HTR-8/SVneo (cell line): Measurements from ENCODE around the gene PPM1M.

ENCODE experiments used
- DNase-seq: peaks from one replicate; pipeline ENCODE4 v3.0.0; 2011; ENCODE audit warnings: low spot score, mixed read lengths; ENCODE audit not compliant: insufficient read length
- FAIRE-seq: peaks from 2 replicates; lab custom pipeline; 2011; peaks lifted over from hg19 to GRCh38; lab: Jason Lieb, UNC

Gene PPM1M

GRCh38 chr3:52242039-52242438 is 3.5 kb upstream of the PPM1M start:
- DNase-seq = no peak
- no peak for FAIRE-seq

GRCh38 chr3:52243791-52244628 is 1.5 kb upstream of the PPM1M start:
- FAIRE-seq = peak; percentile 73
- peak; percentile 72 for DNase-seq

GRCh38 chr3:52246264-52246620 is 683 bp downstream of the PPM1M start:
- FAIRE-seq (peak; percentile 4), DNase-seq (no peak)

GRCh38 chr3:52246728-52247408 is 1.3 kb downstream of the PPM1M start:
- FAIRE-seq (no peak), DNase-seq (no peak)

- no peak for DNase-seq
- peak; percentile 59 for FAIRE-seq
Observed at GRCh38 chr3:52247409-52248164, 2.0 kb downstream of the PPM1M start.

GRCh38 chr3:52248165-52248541 is 2.6 kb downstream of the PPM1M start:
- DNase-seq (no peak), FAIRE-seq (no peak)

GRCh38 chr3:52248816-52249547 is 3.4 kb downstream of the PPM1M start:
- no peak for FAIRE-seq
- no peak for DNase-seq

- FAIRE-seq = peak; percentile 67
Observed at GRCh38 chr3:52249683-52250082, 4.1 kb downstream of the PPM1M start.

GRCh38 chr3:52250122-52250521 is 4.6 kb downstream of the PPM1M start:
- FAIRE-seq (no peak), DNase-seq (no peak)

More at GRCh38 chr3:52249683-52250082, 4.1 kb downstream of the PPM1M start:
- no peak for DNase-seq

- DNase-seq = no peak
- peak; percentile 80 for FAIRE-seq
Observed at GRCh38 chr3:52253314-52254304, 8.1 kb downstream of the PPM1M start.

GRCh38 chr3:52254608-52255007 is 9.0 kb downstream of the PPM1M start:
- no peak for DNase-seq
- no peak for FAIRE-seq

- DNase-seq (no peak), FAIRE-seq (peak; percentile 64)
Observed at GRCh38 chr3:52256159-52256558, 10.6 kb downstream of the PPM1M start.

GRCh38 chr3:52256622-52257021 is 11.1 kb downstream of the PPM1M start:
- no peak for FAIRE-seq
- no peak for DNase-seq

- FAIRE-seq (no peak), DNase-seq (no peak)
Observed at GRCh38 chr3:52257911-52258310, 12.4 kb downstream of the PPM1M start.

- no peak for FAIRE-seq
- no peak for DNase-seq
Observed at GRCh38 chr3:52259035-52259434, 13.5 kb downstream of the PPM1M start.

GRCh38 chr3:52259448-52259847 is 13.9 kb downstream of the PPM1M start:
- FAIRE-seq = peak; percentile 63
- no peak for DNase-seq

- FAIRE-seq (no peak), DNase-seq (no peak)
Observed at GRCh38 chr3:52262447-52262846, 16.9 kb downstream of the PPM1M start.

- DNase-seq = no peak
- FAIRE-seq = no peak
Observed at GRCh38 chr3:52265387-52265786, 19.8 kb downstream of the PPM1M start.

- no peak for DNase-seq
- FAIRE-seq = no peak
Observed at GRCh38 chr3:52268036-52268435, 22.5 kb downstream of the PPM1M start.
